T-helper 1 cell treated with Interleukin-12 subunit alpha and Interleukin-12 subunit beta and Interleukin-4 antibody, amounts not matched to agents 30 μg/mL and 1 μg/mL, for 36 hours (primary cell): ENCODE results near the gene RAD18.

ENCODE experiments used
- H3K27ac Mint-ChIP-seq: one replicate; pipeline ENCODE4 v1.8.0; 2021; ENCODE audit warnings: mild to moderate bottlenecking, mixed read lengths
- H3K27me3 Mint-ChIP-seq: one replicate; pipeline ENCODE4 v1.8.0; 2021; ENCODE audit warnings: low read depth, mixed read lengths
- H3K36me3 Mint-ChIP-seq: one replicate; pipeline ENCODE4 v1.8.0; 2021; ENCODE audit warnings: low read depth, mixed read lengths
- H3K4me1 Mint-ChIP-seq: one replicate; pipeline ENCODE4 v1.8.0; 2021; ENCODE audit warnings: low read depth, mixed read lengths
- H3K4me3 Mint-ChIP-seq: one replicate; pipeline ENCODE4 v1.8.0; 2021; ENCODE audit warnings: mild to moderate bottlenecking, moderate library complexity, mixed read lengths
- H3K9me3 Mint-ChIP-seq: one replicate; pipeline ENCODE4 v1.8.0; 2021; ENCODE audit warnings: mixed read lengths

Gene RAD18

DNA sequence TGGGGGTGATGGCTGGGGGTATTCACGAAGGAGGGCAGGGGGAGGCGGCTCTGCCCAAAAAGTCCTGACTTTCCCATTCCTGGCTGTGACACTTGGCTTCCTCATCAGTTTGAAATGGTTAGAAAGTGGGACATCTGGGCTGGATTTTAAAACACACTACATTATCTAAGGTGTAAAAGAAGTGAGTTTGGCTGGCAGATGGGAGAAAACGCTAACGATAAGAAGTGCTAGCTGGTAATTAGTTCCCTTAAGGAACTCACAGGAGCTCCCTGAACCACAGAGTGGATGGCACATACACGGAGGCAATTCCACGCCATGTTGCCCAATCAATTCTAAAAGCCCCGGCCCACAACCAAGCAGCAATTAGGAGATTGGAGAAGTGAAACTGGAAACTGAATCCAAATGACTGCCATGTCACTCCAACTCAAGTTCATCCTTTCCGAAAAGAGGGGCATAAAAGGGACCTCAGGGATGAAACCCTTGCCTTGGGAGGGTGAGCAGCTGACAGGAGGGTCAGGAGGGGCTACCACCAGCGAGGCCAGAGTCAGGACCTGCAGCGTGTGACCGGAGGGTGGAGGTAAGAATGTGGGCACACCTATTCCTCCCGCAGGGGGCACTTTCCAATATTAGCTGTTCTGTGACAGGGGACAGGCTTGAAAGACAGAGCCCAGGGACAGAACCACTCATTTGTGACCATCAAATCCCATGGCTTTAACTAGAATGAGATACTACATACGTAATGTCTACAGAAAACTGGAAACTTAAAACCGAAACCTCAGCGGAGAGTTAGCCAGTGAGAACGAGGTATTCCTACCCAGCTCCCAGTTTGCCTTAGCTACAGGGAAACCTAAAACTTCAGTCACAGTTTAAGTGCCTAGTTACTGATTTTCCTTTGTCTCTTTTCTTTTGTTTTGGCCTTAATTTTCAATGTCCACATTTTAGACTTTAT lies 98.6 kb downstream of the RAD18 start:
- Mint-ChIP-seq H3K9me3 (no peaks in the 10 kb centered on the region), H3K27ac (no peak overlapping the region), H3K4me1 (no peaks in the 10 kb centered on the region), H3K27me3 (no peaks in the 10 kb centered on the region), H3K4me3 (no peak overlapping the region), H3K36me3 (no peaks in the 10 kb centered on the region)

GRCh38 chr3:8863891-8864290 lies 99.4 kb downstream of the RAD18 start:
- Mint-ChIP-seq H3K9me3 (no peaks in the 10 kb centered on the region), H3K4me3 (no peak overlapping the region), H3K27me3 (no peaks in the 10 kb centered on the region), H3K4me1 (no peaks in the 10 kb centered on the region), H3K27ac (no peak overlapping the region), H3K36me3 (no peaks in the 10 kb centered on the region)

- Mint-ChIP-seq H3K27me3 (no peaks in the 10 kb centered on the region), H3K4me1 (peaks cover 3% of the 10 kb centered on the region), H3K36me3 (no peaks in the 10 kb centered on the region), H3K4me3 (no peak overlapping the region), H3K27ac (no peak overlapping the region), H3K9me3 (no peaks in the 10 kb centered on the region)
Observed at GRCh38 chr3:8857720-8858367, 105.4 kb downstream of the RAD18 start.

DNA sequence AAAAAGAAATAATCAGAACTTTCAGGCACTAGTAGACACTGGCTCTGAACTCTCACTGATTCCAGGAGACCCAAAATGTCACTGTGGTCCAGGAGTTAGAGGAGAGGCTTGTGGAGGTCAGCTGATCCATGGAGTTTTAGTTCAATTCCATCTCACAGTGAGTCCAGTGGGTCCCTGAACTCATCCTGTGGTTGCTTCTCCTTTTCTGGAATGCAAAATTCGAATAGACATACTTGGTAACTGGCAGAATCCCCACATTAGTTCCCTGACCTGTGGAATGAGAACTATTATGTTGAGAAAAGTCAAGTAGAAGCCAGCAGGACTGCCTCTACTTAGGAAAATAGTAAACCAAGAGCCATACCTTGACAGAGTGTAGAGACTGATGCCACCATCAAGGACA lies 106.6 kb downstream of the RAD18 start:
- Mint-ChIP-seq H3K27me3 (no peaks in the 10 kb centered on the region), H3K4me1 (peaks cover 3% of the 10 kb centered on the region), H3K9me3 (no peaks in the 10 kb centered on the region), H3K36me3 (no peaks in the 10 kb centered on the region), H3K27ac (no peak overlapping the region), H3K4me3 (no peak overlapping the region)

DNA sequence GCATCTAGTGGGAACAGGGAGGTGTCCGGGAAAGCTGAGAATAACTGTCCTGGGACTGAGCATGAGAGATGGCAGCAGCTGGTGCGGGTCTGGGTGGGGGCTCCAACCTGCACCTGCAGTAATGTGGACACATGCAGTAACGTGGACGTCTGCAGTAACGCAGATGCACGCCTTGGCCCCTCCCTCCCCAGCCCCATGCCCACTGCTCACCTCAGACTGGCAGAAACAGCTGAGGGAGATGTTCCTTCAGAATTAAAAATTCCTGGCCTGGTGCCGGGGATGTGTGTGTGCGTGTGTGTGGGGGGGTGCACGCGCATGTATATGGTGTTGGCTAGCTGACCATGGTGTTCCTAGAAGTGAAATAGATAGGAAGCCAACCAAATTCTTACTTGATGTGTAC lies 107.2 kb downstream of the RAD18 start:
- H3K9me3 Mint-ChIP-seq: no peaks in the 10 kb centered on the region
- H3K4me3 Mint-ChIP-seq: no peak overlapping the region
- H3K4me1 Mint-ChIP-seq: peaks cover 3% of the 10 kb centered on the region
- no peaks in the 10 kb centered on the region for H3K27me3 Mint-ChIP-seq
- no peak overlapping the region for H3K27ac Mint-ChIP-seq
- H3K36me3 Mint-ChIP-seq: no peaks in the 10 kb centered on the region

DNA sequence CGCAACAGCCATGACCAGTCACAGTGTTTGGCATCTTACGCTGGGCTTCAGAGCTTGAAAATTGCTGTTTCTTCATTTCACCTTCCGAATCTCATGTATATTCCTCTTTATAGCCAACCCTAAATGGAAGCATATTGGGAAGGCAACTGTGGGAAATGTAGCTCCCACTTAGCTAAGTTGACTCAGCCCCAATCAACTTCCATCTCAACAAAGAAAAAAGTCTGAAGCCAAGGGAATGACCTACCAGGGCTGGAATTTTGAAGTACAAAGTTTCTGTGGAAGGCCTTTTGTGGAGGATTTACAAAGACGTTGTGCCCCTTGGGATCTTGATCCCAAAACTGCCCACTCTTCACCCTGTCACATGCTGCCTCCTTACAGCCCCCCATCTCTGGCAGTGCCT lies 108.6 kb downstream of the RAD18 start:
- H3K27ac Mint-ChIP-seq: no peak overlapping the region
- H3K27me3 Mint-ChIP-seq: no peaks in the 10 kb centered on the region
- H3K4me1 Mint-ChIP-seq: peaks cover 3% of the 10 kb centered on the region
- H3K36me3 Mint-ChIP-seq: no peaks in the 10 kb centered on the region
- H3K9me3 Mint-ChIP-seq: no peaks in the 10 kb centered on the region
- no peak overlapping the region for H3K4me3 Mint-ChIP-seq

GRCh38 chr3:8853081-8853480 lies 110.2 kb downstream of the RAD18 start:
- H3K9me3 Mint-ChIP-seq: no peaks in the 10 kb centered on the region
- no peaks in the 10 kb centered on the region for H3K4me1 Mint-ChIP-seq
- H3K27me3 Mint-ChIP-seq: no peaks in the 10 kb centered on the region
- no peak overlapping the region for H3K27ac Mint-ChIP-seq
- H3K36me3 Mint-ChIP-seq: no peaks in the 10 kb centered on the region
- H3K4me3 Mint-ChIP-seq: no peak overlapping the region

- no peak overlapping the region for H3K4me3 Mint-ChIP-seq
- no peaks in the 10 kb centered on the region for H3K9me3 Mint-ChIP-seq
- H3K27ac Mint-ChIP-seq: no peak overlapping the region
- H3K4me1 Mint-ChIP-seq: no peaks in the 10 kb centered on the region
- H3K27me3 Mint-ChIP-seq: no peaks in the 10 kb centered on the region
- no peaks in the 10 kb centered on the region for H3K36me3 Mint-ChIP-seq
Observed at GRCh38 chr3:8852511-8852910, 110.8 kb downstream of the RAD18 start.

GRCh38 chr3:8851703-8852102 lies 111.6 kb downstream of the RAD18 start:
- no peaks in the 10 kb centered on the region for H3K27me3 Mint-ChIP-seq
- H3K9me3 Mint-ChIP-seq: no peaks in the 10 kb centered on the region
- H3K4me3 Mint-ChIP-seq: no peak overlapping the region
- H3K4me1 Mint-ChIP-seq: no peaks in the 10 kb centered on the region
- H3K27ac Mint-ChIP-seq: no peak overlapping the region
- H3K36me3 Mint-ChIP-seq: no peaks in the 10 kb centered on the region

- H3K4me1 Mint-ChIP-seq: no peaks in the 10 kb centered on the region
- no peak overlapping the region for H3K27ac Mint-ChIP-seq
- H3K27me3 Mint-ChIP-seq: no peaks in the 10 kb centered on the region
- no peak overlapping the region for H3K4me3 Mint-ChIP-seq
- H3K9me3 Mint-ChIP-seq: no peaks in the 10 kb centered on the region
- H3K36me3 Mint-ChIP-seq: no peaks in the 10 kb centered on the region
Observed at GRCh38 chr3:8848696-8849131, 114.6 kb downstream of the RAD18 start.

- Mint-ChIP-seq H3K36me3 (no peaks in the 10 kb centered on the region), H3K9me3 (no peaks in the 10 kb centered on the region), H3K27ac (no peak overlapping the region), H3K4me1 (no peaks in the 10 kb centered on the region), H3K27me3 (no peaks in the 10 kb centered on the region), H3K4me3 (no peak overlapping the region)
Observed at GRCh38 chr3:8847317-8847716, 116.0 kb downstream of the RAD18 start.

GRCh38 chr3:8846176-8846575 lies 117.1 kb downstream of the RAD18 start:
- Mint-ChIP-seq H3K4me3 (no peak overlapping the region), H3K9me3 (no peaks in the 10 kb centered on the region), H3K4me1 (no peaks in the 10 kb centered on the region), H3K27ac (no peak overlapping the region), H3K27me3 (no peaks in the 10 kb centered on the region), H3K36me3 (no peaks in the 10 kb centered on the region)

- H3K36me3 Mint-ChIP-seq: no peaks in the 10 kb centered on the region
- H3K4me1 Mint-ChIP-seq: no peaks in the 10 kb centered on the region
- no peak overlapping the region for H3K4me3 Mint-ChIP-seq
- no peaks in the 10 kb centered on the region for H3K27me3 Mint-ChIP-seq
- no peaks in the 10 kb centered on the region for H3K9me3 Mint-ChIP-seq
- no peak overlapping the region for H3K27ac Mint-ChIP-seq
Observed at GRCh38 chr3:8845641-8846040, 117.6 kb downstream of the RAD18 start.

DNA sequence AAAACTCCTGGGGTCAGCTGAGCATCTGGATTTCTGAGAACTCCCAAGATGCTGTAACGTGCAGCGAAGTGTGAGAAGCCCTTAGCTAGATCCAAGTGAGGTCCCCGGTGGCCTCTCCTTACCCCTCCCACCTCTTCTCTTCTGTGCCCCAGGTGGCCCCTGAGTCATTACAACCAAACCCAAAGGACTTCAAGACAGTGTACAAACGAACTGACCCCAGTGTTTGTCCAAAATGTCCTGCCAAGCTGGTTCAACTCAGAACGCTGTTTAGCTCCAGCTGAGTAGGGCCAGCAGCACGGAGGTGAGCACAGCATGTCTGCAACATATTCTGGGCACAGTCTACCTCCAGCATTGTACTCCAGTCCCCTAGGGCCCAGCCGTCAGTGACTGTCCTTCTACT lies 119.9 kb downstream of the RAD18 start:
- H3K27ac Mint-ChIP-seq: no peak overlapping the region
- H3K9me3 Mint-ChIP-seq: no peaks in the 10 kb centered on the region
- H3K36me3 Mint-ChIP-seq: no peaks in the 10 kb centered on the region
- no peak overlapping the region for H3K4me3 Mint-ChIP-seq
- no peaks in the 10 kb centered on the region for H3K4me1 Mint-ChIP-seq
- H3K27me3 Mint-ChIP-seq: no peaks in the 10 kb centered on the region

DNA sequence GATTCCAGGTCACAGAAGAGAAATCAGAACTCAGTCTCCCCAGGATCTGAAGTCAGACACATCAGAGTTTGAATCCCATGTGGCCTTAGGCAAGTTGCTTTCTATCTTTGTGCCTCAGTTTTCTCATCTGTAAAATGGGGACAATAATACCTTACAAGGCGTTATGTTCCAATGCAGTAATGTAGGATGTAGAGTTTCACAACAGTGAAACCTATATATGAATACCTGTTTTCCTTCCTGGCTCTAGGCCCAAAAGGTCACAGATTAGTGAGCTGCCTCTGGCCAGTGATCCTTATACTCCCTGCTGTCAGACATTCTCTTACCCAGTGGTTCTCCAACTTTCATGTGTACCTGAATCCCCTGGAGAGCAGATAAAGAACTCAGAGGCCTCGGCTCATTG lies 121.0 kb downstream of the RAD18 start:
- H3K4me1 Mint-ChIP-seq: no peaks in the 10 kb centered on the region
- H3K27me3 Mint-ChIP-seq: no peaks in the 10 kb centered on the region
- H3K9me3 Mint-ChIP-seq: no peaks in the 10 kb centered on the region
- no peak overlapping the region for H3K27ac Mint-ChIP-seq
- H3K4me3 Mint-ChIP-seq: no peak overlapping the region
- H3K36me3 Mint-ChIP-seq: no peaks in the 10 kb centered on the region
